ENCODE results near the gene GABRA4.

- TF ChIP-seq, protein P1, sequence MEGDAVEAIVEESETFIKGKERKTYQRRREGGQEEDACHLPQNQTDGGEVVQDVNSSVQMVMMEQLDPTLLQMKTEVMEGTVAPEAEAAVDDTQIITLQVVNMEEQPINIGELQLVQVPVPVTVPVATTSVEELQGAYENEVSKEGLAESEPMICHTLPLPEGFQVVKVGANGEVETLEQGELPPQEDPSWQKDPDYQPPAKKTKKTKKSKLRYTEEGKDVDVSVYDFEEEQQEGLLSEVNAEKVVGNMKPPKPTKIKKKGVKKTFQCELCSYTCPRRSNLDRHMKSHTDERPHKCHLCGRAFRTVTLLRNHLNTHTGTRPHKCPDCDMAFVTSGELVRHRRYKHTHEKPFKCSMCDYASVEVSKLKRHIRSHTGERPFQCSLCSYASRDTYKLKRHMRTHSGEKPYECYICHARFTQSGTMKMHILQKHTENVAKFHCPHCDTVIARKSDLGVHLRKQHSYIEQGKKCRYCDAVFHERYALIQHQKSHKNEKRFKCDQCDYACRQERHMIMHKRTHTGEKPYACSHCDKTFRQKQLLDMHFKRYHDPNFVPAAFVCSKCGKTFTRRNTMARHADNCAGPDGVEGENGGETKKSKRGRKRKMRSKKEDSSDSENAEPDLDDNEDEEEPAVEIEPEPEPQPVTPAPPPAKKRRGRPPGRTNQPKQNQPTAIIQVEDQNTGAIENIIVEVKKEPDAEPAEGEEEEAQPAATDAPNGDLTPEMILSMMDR (IDR thresholded peaks at IDR 0.05), result no peak
- no peak for TF ChIP-seq POLR2A (IDR thresholded peaks at IDR 0.05)
Measured at GRCh38 chr4:47031751-47032404, 38.5 kb upstream of the GABRA4 start.
